HG03196 (cell line): ENCODE measurements around the gene LRRC46.

Experiments used
- ATAC-seq: cut with Tn5 transposase; IDR thresholded peaks from one replicate; pipeline ENCODE4 v1.9.1; 2021; ENCODE audit not compliant: unreplicated experiment

The LRRC46 gene

DNA sequence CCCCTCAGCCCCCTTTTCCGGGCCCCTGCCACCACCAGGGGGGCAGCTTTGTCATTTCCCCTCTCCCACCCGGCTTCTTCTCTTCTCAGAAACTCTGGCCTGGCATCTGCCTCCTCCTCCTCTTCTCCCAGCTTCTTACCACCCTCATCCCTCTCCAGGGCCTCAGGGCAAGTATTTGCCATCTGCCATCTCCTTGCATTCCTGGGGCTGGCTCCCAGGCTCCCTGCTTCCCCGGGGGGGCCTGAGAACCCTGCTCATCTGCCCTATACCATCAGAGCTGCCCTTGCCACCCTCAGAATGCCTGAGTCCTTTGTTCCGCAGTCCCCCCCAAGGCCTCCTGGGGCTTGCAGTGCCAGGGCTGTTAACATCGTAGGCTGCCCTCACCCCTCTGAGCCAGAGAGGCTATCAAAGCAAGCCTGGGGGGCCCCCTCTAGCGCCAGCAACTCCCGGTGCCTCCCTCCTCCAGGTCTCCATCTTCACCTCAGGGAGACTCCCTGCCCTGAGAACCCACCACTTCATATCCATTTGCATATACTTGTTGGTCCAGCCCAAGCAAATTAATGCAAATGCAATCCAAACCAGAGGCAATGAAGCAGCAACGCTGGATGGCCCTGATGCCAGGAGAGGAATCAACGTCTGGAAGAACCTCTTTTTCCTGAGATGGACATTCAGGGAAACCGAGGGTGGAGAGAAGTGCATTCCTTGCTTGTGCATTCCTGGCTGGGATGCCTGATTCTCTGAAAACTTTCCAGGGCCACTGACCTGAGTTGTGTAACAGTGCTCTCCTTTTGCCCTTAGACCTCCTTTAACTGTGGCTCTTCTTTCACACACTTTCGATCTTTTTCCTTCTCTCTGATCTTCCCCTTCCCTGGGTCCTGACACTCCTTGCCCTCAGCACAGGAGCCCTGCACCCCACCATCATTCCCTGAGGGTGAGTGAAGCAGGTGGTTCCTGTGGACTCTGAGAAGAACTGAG, 43.8 kb downstream of the LRRC46 start:
- ATAC-seq: no peak

DNA sequence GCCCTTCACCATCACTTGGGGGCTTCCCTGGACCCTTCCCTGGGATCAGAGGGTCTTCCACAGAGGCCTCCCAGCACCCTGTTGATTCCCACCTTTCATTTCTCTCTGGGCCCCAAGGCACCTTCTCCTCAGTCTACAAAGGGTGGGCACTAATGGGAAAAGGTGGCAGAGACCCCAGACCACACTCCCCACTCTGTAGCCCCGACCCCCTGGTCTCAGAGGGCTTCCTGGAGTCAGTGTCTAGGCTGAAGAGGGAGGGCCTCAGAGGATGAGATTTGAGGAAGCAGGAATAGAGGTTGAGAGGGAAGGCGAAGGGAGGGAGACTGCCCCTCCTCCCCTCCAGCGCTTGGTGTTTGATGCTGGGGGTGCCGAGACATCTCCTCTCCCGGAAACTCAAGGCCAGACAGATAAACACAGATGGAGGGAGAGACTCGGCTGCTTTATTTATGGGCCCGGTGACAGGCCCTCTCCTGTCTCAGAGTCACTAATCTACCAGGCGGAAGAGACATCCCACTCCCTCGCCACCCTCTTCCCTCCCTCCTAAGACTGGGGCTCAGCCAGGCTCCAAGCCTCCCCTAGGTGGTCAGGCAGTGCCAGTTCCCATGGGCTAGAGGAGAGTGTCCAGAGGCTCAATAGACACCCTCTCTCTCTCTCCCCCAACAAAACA, 46.0 kb downstream of the LRRC46 start:
- no peak for ATAC-seq

DNA sequence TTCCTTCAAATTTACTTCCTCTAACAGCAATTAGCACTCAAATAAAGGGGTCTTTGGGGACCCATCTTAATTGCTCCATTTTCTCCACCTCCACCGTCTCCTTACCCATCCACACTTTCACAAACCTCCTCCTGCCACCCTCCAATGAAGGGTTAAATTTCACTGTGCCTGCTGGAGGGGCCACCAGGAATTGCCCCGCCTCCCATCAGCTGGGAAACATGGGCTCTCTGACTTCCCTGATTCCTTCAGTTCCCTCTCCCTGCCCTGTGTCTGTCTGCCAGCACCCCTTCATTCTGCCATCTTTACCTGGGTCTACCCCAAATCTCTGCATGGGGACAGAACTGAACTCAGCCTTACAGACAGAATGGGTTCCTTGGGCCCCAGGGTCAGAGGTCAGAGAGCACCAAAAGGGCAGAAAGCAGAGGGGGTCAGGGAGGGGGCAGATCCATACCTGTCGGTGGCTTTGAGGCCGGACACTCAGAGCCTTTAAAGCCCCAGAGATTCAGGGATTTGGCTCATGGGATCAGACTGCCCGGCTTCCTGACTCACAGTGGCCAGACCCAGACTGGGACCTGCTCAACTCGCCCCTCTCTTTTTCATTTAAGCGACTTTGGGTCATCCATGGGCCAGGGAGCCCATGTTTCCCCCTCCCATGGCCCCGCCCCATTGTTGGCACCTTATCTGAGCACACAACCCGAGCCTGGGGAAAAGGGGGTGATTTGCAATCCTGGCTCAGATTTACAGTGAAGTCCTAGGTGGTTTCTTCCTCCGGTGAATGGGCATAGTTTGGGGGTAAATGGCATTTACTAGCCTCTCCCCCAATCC, 46.9 kb downstream of the LRRC46 start:
- ATAC-seq: no peak

- no peak for ATAC-seq
Observed at GRCh38 chr17:47879028-47879585, 47.6 kb downstream of the LRRC46 start.

DNA sequence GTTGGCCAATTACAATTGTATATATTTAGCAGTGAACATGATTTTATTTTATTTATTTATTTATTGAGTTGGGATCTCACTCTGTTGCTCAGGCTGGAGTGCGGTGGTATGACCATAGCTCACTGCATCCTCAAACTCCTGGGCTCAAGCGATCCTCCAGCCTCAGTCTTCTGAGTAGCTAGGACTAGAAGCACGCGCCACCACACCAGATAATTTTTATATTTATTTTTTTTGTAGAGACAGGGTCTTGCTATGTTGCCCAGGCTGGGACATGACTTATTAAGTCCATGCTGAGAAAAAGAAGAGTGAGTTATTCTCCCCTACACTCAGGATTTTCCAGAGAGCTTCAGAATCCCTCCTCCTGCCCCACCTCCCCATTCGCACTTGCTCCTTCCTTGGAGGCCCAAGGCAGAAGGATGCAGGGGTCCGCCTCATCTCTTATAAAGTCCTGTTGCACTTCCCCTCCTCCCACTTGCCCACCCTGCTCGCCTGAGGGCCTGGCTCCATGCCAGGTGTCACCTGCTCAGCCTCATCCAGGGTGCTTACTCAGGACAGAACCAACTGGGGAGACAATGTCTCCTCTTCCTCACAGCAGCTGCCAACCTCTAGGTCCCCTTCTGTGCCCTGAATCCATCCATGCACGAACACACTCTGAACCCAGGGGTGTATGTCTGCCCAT, 48.4 kb downstream of the LRRC46 start:
- ATAC-seq: no peak

DNA sequence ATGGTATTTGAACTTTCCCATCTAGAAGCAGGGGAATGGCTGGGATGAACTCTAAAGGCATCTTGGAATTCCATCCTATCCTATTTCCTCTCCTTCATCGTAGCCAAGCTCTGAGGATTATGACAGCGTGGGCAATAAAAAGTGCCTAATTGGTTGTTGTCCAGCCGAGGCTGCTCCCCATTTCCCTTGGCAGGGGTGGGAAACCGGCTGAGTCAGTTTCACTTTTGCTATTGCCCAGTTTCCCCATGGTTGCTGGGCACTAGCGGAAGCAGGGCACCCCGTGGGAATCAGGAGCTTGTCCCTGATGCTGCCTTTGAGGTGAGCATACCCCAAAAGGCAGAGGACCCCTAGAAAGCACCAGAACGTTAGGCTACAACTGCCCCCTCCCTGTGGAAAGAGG, 50.8 kb downstream of the LRRC46 start:
- ATAC-seq: no peak

DNA sequence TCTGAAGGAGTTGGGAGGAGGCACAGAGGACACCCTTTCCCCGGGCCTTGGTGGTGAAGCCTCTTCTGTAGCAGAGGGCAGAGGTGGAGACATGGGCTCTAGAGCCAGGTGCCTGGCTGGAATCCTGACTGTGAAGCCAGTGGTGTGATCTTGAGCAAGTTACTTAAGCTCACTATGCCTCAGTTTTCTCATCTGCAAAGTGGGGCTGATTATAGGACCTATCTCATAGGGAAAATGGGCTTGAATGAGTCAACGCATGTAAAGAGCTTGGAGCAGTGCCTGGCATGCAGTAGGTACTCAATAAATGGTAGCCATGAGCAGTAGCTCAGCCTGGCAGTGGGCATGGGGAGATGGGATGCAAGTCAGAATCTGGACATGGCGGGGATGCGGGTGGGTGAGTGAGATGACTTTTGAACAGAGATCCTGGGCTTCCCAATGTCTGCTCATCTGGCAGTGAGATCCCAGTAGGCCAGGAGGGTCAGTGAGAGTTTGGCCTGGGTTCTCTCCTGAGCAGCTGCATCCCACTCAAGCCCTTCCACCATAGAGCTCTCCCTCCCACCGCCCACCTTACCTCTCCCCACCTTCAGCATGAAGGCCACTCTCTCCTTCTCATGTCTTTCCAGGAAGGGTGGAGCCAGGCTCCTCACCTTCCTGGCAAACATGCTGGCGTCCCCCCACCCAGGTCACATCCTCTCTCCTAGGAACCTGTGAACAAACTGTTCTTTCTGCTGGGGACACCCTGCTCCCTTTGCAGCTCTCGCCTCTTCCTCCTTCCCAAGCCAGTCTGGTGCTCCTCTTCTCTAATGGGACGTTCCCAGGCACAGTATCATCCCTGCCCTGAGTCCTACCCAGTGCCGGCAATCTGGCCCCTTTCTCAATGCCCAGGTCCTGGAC, 51.5 kb downstream of the LRRC46 start:
- ATAC-seq: no peak

- ATAC-seq: no peak
Observed at GRCh38 chr17:47883589-47884426, 52.3 kb downstream of the LRRC46 start.

- ATAC-seq: no peak
Observed at GRCh38 chr17:47884427-47884740, 52.9 kb downstream of the LRRC46 start.

GRCh38 chr17:47884905-47885730, 53.6 kb downstream of the LRRC46 start:
- no peak for ATAC-seq
